H1 (cell line): ENCODE results near the gene STK32A. TPM values are rescaled to one million over a fixed set of nuclear protein-coding genes. Genes with fewer than 3 reads are reported as not detected.
A peak's percentile ranks its signal among the peaks of the same experiment; 100 is the strongest.

Experiments used
- CTCF ChIA-PET: fragments of 300-600 bp; sonication (Branson Sonifier 250); formaldehyde crosslinking; loops from one replicate; lab custom pipeline; 2021; ENCODE audit not compliant: partially characterized antibody; lab: Charles Lee
- POLR2A ChIA-PET: fragments of 300-600 bp; sonication (Branson Sonifier 250); formaldehyde crosslinking; loops from one replicate; lab custom pipeline; 2021; ENCODE audit warnings: inconsistent platforms; ENCODE audit not compliant: partially characterized antibody; lab: Charles Lee
- DNase-seq, 2 experiments: peaks; one replicate each; pipeline versions ENCODE4 v3.0.0 to v3.0.0-alpha.2; 2010 to 2022; ENCODE audit warnings: low spot score in 2 of 2, low read depth in 1 of 2, mixed read lengths in 1 of 2
- FAIRE-seq: peaks from 2 replicates; lab custom pipeline; 2011; peaks lifted over from hg19 to GRCh38; lab: Jason Lieb, UNC
- H2AFZ ChIP-seq: 2 replicates; pipeline ENCODE4 v1.8.1; 2012; ENCODE audit warnings: low read length, inconsistent platforms
- H2AK5ac ChIP-seq: 2 replicates; pipeline ENCODE4 v1.6.1; 2013; ENCODE audit warnings: low read depth, low read length
- H2BK120ac ChIP-seq: replicated peaks from 2 replicates; pipeline ENCODE3; 2013; ENCODE audit warnings: low read depth, low read length, inconsistent platforms
- H2BK12ac ChIP-seq: 2 replicates; pipeline ENCODE4 v1.6.1; 2013; ENCODE audit warnings: low read depth, low read length
- H2BK15ac ChIP-seq: 2 replicates; pipeline ENCODE4 v1.6.1; 2013; ENCODE audit warnings: low read length
- H2BK20ac ChIP-seq: 2 replicates; pipeline ENCODE4 v1.6.1; 2013; ENCODE audit warnings: low read length
- H2BK5ac ChIP-seq: 2 replicates; pipeline ENCODE4 v1.6.1; 2013; ENCODE audit warnings: low read depth, low read length
- H3K14ac ChIP-seq: 2 replicates; pipeline ENCODE4 v1.6.1; 2013; ENCODE audit warnings: inconsistent platforms; ENCODE audit not compliant: insufficient read length
- H3K18ac ChIP-seq: 2 replicates; pipeline ENCODE4 v1.6.1; 2013; ENCODE audit warnings: low read length; ENCODE audit errors: extremely low read depth
- H3K23ac ChIP-seq: 2 replicates; pipeline ENCODE4 v1.6.1; 2013; ENCODE audit warnings: inconsistent platforms; ENCODE audit not compliant: insufficient read length
- H3K23me2 ChIP-seq: 2 replicates; pipeline ENCODE4 v1.6.1; 2013; ENCODE audit warnings: low read depth, low read length
- H3K27ac ChIP-seq: 2 replicates; pipeline ENCODE4 v1.6.1; 2011; ENCODE audit warnings: low read depth, low read length, inconsistent platforms
- H3K27me3 ChIP-seq, 4 experiments: replicated peaks in 1 of 4; 1 replicate in 1 of 4; 2 replicates in 3 of 4; pipeline versions ENCODE4 v1.6.1 to v1.8.1; 2011 to 2013; ENCODE audit warnings: low read length in 3 of 4, mild to moderate bottlenecking in 3 of 4, inconsistent platforms in 2 of 4, mixed read lengths in 2 of 4, moderate library complexity in 1 of 4; ENCODE audit not compliant: control insufficient read depth in 3 of 4, insufficient read depth in 3 of 4; ENCODE audit errors: extremely low read depth in 1 of 4
- H3K36me3 ChIP-seq, 4 experiments: 2 replicates each; pipeline versions ENCODE4 v1.6.1 to v1.8.1; 2011 to 2013; ENCODE audit warnings: mild to moderate bottlenecking in 4 of 4, low read length in 3 of 4, moderate library complexity in 2 of 4, control low read depth in 1 of 4, inconsistent platforms in 1 of 4; ENCODE audit not compliant: insufficient read depth in 4 of 4, control insufficient read depth in 2 of 4
- H3K4ac ChIP-seq: replicated peaks from 2 replicates; pipeline ENCODE3; 2013; ENCODE audit warnings: low read length, low read depth, mixed read lengths, inconsistent platforms; ENCODE audit not compliant: insufficient read length
- H3K4me1 ChIP-seq, 4 experiments: replicated peaks in 1 of 4; 1 replicate in 1 of 4; 2 replicates in 3 of 4; pipeline versions ENCODE4 v1.6.1 to v1.8.1; 2011 to 2013; ENCODE audit warnings: low read length in 3 of 4, inconsistent platforms in 2 of 4, mixed read lengths in 1 of 4; ENCODE audit not compliant: insufficient read depth in 4 of 4, control insufficient read depth in 3 of 4
- H3K4me2 ChIP-seq, 2 experiments: 2 replicates each; pipeline versions ENCODE4 v1.6.1 to v1.8.1; 2011 to 2013; ENCODE audit warnings: low read depth in 2 of 2, low read length in 2 of 2, control low read depth in 1 of 2, inconsistent platforms in 1 of 2, mild to moderate bottlenecking in 1 of 2; ENCODE audit not compliant: insufficient read depth in 1 of 2
- H3K4me3 ChIP-seq, 4 experiments: fragments of 200-600, 300-600 bp in 1 of 4; sonication (generic), shearing (Covaris generic), sonication (Bioruptor Twin) in 1 of 4; 2 replicates each; pipeline versions ENCODE4 v1.5.1 to v1.8.1; 2011 to 2016; ENCODE audit warnings: low read length in 4 of 4, low read depth in 3 of 4, control low read depth in 2 of 4, inconsistent platforms in 2 of 4, mild to moderate bottlenecking in 2 of 4, mixed read lengths in 1 of 4, moderate library complexity in 1 of 4; ENCODE audit not compliant: insufficient read depth in 2 of 4; ENCODE audit errors: extremely low read depth in 1 of 4
- H3K56ac ChIP-seq: replicated peaks from 2 replicates; pipeline ENCODE3; 2013; ENCODE audit warnings: low read depth, mild to moderate bottlenecking, mixed read lengths, low read length, inconsistent platforms; ENCODE audit not compliant: insufficient read length
- H3K79me1 ChIP-seq: 2 replicates; pipeline ENCODE4 v1.6.1; 2013; ENCODE audit warnings: low read depth, low read length, control low read depth
- H3K79me2 ChIP-seq, 2 experiments: 2 replicates each; pipeline versions ENCODE4 v1.6.1 to v1.8.1; 2012 to 2013; ENCODE audit warnings: low read length in 2 of 2, mild to moderate bottlenecking in 2 of 2, inconsistent platforms in 1 of 2; ENCODE audit not compliant: insufficient read depth in 2 of 2, control insufficient read depth in 1 of 2
- H3K9ac ChIP-seq, 4 experiments: replicated peaks in 1 of 4; 1 replicate in 1 of 4; 2 replicates in 3 of 4; pipeline versions ENCODE4 v1.6.1 to v1.8.1; 2011 to 2013; ENCODE audit warnings: low read depth in 3 of 4, low read length in 3 of 4, control low read depth in 2 of 4, mild to moderate bottlenecking in 2 of 4, moderate library complexity in 2 of 4, inconsistent platforms in 1 of 4; ENCODE audit errors: extremely low read depth in 1 of 4
- H3K9me3 ChIP-seq, 2 experiments: 2 replicates each; pipeline versions ENCODE4 v1.6.1 to v1.8.1; 2012 to 2013; ENCODE audit warnings: mild to moderate bottlenecking in 2 of 2, moderate library complexity in 2 of 2, control low read depth in 1 of 2, inconsistent platforms in 1 of 2, low read depth in 1 of 2, low read length in 1 of 2, mixed read lengths in 1 of 2; ENCODE audit not compliant: insufficient read depth in 2 of 2
- H4K20me1 ChIP-seq, 2 experiments: replicated peaks in 1 of 2; 2 replicates each; pipeline versions ENCODE3 to v1.8.1; 2011 to 2013; ENCODE audit warnings: inconsistent platforms in 2 of 2, low read length in 2 of 2, mild to moderate bottlenecking in 1 of 2; ENCODE audit not compliant: insufficient read depth in 2 of 2, control insufficient read depth in 1 of 2
- H4K5ac ChIP-seq: 2 replicates; pipeline ENCODE4 v1.6.1; 2013; ENCODE audit warnings: low read length, low read depth, mixed read lengths, inconsistent platforms; ENCODE audit not compliant: insufficient read length
- H4K8ac ChIP-seq: 2 replicates; pipeline ENCODE4 v1.8.0; 2013; ENCODE audit warnings: mild to moderate bottlenecking, moderate library complexity, low read length, inconsistent platforms; ENCODE audit not compliant: insufficient read depth; ENCODE audit errors: extremely low read depth
- H4K91ac ChIP-seq: replicated peaks from 2 replicates; pipeline ENCODE3; 2013; ENCODE audit warnings: low read length, mixed read lengths, inconsistent platforms; ENCODE audit not compliant: insufficient read length
- CEBPB ChIP-seq: IDR thresholded peaks from 2 replicates; pipeline ENCODE4 v1.6.1; 2012; ENCODE audit warnings: low read depth, low read length
- CHD1 ChIP-seq: IDR thresholded peaks from 2 replicates; pipeline ENCODE4 v1.6.1; 2012; ENCODE audit warnings: low read depth, low read length, improper control_type of control experiment
- EP300 ChIP-seq, 2 experiments: IDR thresholded peaks; 1 replicate in 1 of 2; 2 replicates in 1 of 2; pipeline ENCODE4 v1.6.1; 2011 to 2012; ENCODE audit warnings: low read depth in 2 of 2, low read length in 2 of 2, mild to moderate bottlenecking in 2 of 2, borderline replicate concordance in 1 of 2, inconsistent platforms in 1 of 2, moderate library complexity in 1 of 2
- HDAC2 ChIP-seq, 2 experiments: fragments of 300-600 bp in 1 of 2; sonication (generic) in 1 of 2; IDR thresholded peaks; 2 replicates each; pipeline ENCODE4 v1.6.1; 2011 to 2012; ENCODE audit warnings: low read depth in 2 of 2, low read length in 2 of 2, mild to moderate bottlenecking in 2 of 2, moderate library complexity in 2 of 2, borderline replicate concordance in 1 of 2, inconsistent platforms in 1 of 2
- KDM4A ChIP-seq: IDR thresholded peaks from one replicate; pipeline ENCODE4 v1.7.1; 2012; ENCODE audit warnings: low read depth, mild to moderate bottlenecking, moderate library complexity, low read length, inconsistent platforms; ENCODE audit not compliant: severe bottlenecking
- SIN3A ChIP-seq, 2 experiments: IDR thresholded peaks in 1 of 2; conservative IDR thresholded peaks in 1 of 2; 2 replicates each; pipeline ENCODE4 v1.6.1; 2011 to 2012; ENCODE audit warnings: low read length in 2 of 2, improper control_type of control experiment in 1 of 2, low read depth in 1 of 2, mild to moderate bottlenecking in 1 of 2
- TCF12 ChIP-seq: IDR thresholded peaks from 2 replicates; pipeline ENCODE4 v1.6.1; 2011; ENCODE audit warnings: low read depth, mild to moderate bottlenecking, low read length
- WGBS, 2 experiments: shearing (Covaris generic) in 1 of 2; methylation state at CpG; one replicate each; pipeline versions ENCODE4 v1.1.6 to v1.1.7; 2013 to 2015; ENCODE audit warnings: low lambda C conversion rate in 2 of 2, mixed read lengths in 2 of 2, inconsistent platforms in 1 of 2, low coverage in 1 of 2, missing lambda C conversion rate in 1 of 2; ENCODE audit not compliant: insufficient replicate concordance in 2 of 2, insufficient coverage in 1 of 2, insufficient read length in 1 of 2; ENCODE audit errors: extremely low coverage in 1 of 2, missing lambda C conversion rate in 1 of 2; 5-methylcytosine and 5-hydroxymethylcytosine counted together
- polyA plus RNA-seq, 7 experiments: library from polyadenylated mRNA; depleted of rRNA in 3 of 7; stranded (reverse) in 5 of 7; unstranded in 2 of 7; fragments of >200 nt in 5 of 7; fragments of 200-250 nt in 2 of 7; gene quantifications; 1 replicate in 5 of 7; 2 replicates in 1 of 7; 4 replicates in 1 of 7; pipeline versions ENCODE4 v1.2.1 to v1.2.3, GENCODE V29; 2011 to 2013; ENCODE audit warnings: missing spikeins in 2 of 7, mixed read lengths in 2 of 7
- total RNA-seq: library from RNA; stranded (reverse); fragmentation: NEBNext Ultra II Directional; extraction: Animal tissue kit (Norgen Biotek cat#: 25700); gene quantifications from 2 replicates; pipeline ENCODE4 v1.2.1, GENCODE V29; 2021

STK32A gene
- total and polyA plus RNA-seq, 2 of the 8 experiments (the other 6 are each of a cell fraction or from before 2014, with no cell fraction given) = 1.3 to 2.5 TPM

GRCh38 chr5:147432323-147432722 is 197.5 kb downstream of the STK32A start:
- H2BK15ac ChIP-seq = no peak overlapping the region
- no peak overlapping the region for H2AK5ac ChIP-seq
- H2BK120ac ChIP-seq = no peak overlapping the region
- no peak overlapping the region for H3K4me3 ChIP-seq
- H3K79me2 ChIP-seq = peaks cover 67 to 100% of the 10 kb centered on the region in 2 experiments
- H4K91ac ChIP-seq = no peak overlapping the region
- peaks cover 2 to 37% (median 5%) of the 10 kb centered on the region in 4 experiments; a peak in 2 of 8 replicates for H3K36me3 ChIP-seq
- no peak overlapping the region for H3K27ac ChIP-seq
- ChIA-PET CTCF (interaction anchor here (0.8 to 4.6 kb wide), 11 partner anchors 9 to 146 kb away, joined by 3 to 20 read pairs (median 4); no protein-coding TSS in a partner anchor), POLR2A (interaction anchor here (1.1 to 1.2 kb wide), 2 partner anchors 13 to 20 kb away, joined by 3 to 4 read pairs; no protein-coding TSS in a partner anchor)
- peaks cover 12% of the 10 kb centered on the region for H3K79me1 ChIP-seq
- H4K5ac ChIP-seq = no peak overlapping the region
- H3K18ac ChIP-seq = no peak overlapping the region
- H4K8ac ChIP-seq = no peak overlapping the region
- TF ChIP-seq SIN3A (conservative IDR thresholded peaks at IDR 0.05 in 1 of 2, IDR thresholded peaks at IDR 0.05 in 1 of 2; ENCODE audit: low read depth in 1 of 2, low read length in 2 of 2) (no peak), TCF12 (no peak), EP300 (IDR thresholded peaks at IDR 0.05; ENCODE audit: borderline replicate concordance in 1 of 2, low read depth in 2 of 2, low read length in 2 of 2) (no peak), CHD1 (no peak), HDAC2 (IDR thresholded peaks at IDR 0.05; ENCODE audit: borderline replicate concordance in 1 of 2, low read depth in 2 of 2, low read length in 2 of 2) (no peak), KDM4A (no peak), CEBPB (no peak)
- H3K9ac ChIP-seq = peak overlapping the region in 1 of 4 experiments; percentile 4; a peak in 1 of 7 replicates
- H2BK12ac ChIP-seq = no peak overlapping the region
- H3K4me2 ChIP-seq = peak overlapping the region in 1 of 2 experiments; percentile 18; a peak in 1 of 4 replicates
- no peaks in the 10 kb centered on the region for H3K23me2 ChIP-seq
- no peak overlapping the region for H3K56ac ChIP-seq
- no peak overlapping the region for H2BK5ac ChIP-seq
- 88% methylated on average over 4 of the region's 4 CpGs; no CpG with 5 or more reads in 1 of the 2 experiments for WGBS, 2 experiments
- no peak overlapping the region for H2AFZ ChIP-seq
- H3K27me3 ChIP-seq = peaks cover 0 to 1% (median 0%) of the 10 kb centered on the region in 4 experiments; a peak in 1 of 7 replicates
- H4K20me1 ChIP-seq = peaks cover 48 to 50% of the 10 kb centered on the region in 2 experiments
- no peak overlapping the region for H3K23ac ChIP-seq
- peaks cover 5 to 22% (median 11%) of the 10 kb centered on the region in 4 experiments for H3K4me1 ChIP-seq
- no peak overlapping the region for H2BK20ac ChIP-seq
- no peak for FAIRE-seq
- no peak for DNase-seq
- H3K14ac ChIP-seq = no peak overlapping the region
- no peak overlapping the region for H3K4ac ChIP-seq
- no peaks in the 10 kb centered on the region for H3K9me3 ChIP-seq
